IMR-90 (cell line): ENCODE results near the gene DOK6. TPM values are rescaled to one million over a fixed set of nuclear protein-coding genes. Genes with fewer than 3 reads are reported as not detected.

Source experiments
- ATAC-seq: fragments of 200-7000 bp; cut with Tn5 transposase; 2 replicates; pipeline ENCODE4 v1.9.1; 2020; ENCODE audit warnings: low read depth, mild to moderate bottlenecking, moderate library complexity
- BruUV-seq: library from RNA; stranded (reverse); fragments of 400-500 nt; replicated peaks from 2 replicates; lab custom pipeline; 2021; lab: Mats Ljungman, UMichigan
- CTCF ChIA-PET: fragments of 300-600 bp; formaldehyde crosslinking; extraction: SDS; loops from one replicate; lab custom pipeline; 2021; ENCODE audit warnings: antibody characterized with exemption; lab: Yijun Ruan, JAX
- POLR2A ChIA-PET: fragments of 300-600 bp; sonication (Branson Sonifier 250); formaldehyde crosslinking; loops from one replicate; lab custom pipeline; 2022; ENCODE audit warnings: antibody characterized with exemption; ENCODE audit not compliant: unreplicated experiment; lab: Charles Lee
- DNase-seq: peaks from one replicate; pipeline ENCODE4 v3.0.0; 2013
- H2AFZ ChIP-seq: replicated peaks from 2 replicates; pipeline ENCODE3; 2013; ENCODE audit warnings: low read length, mild to moderate bottlenecking; ENCODE audit not compliant: poor library complexity
- H2AK5ac ChIP-seq: 2 replicates; pipeline ENCODE4 v1.6.1; 2013; ENCODE audit warnings: low read depth, low read length, inconsistent platforms
- H2AK9ac ChIP-seq: replicated peaks from 2 replicates; pipeline ENCODE3; 2013; ENCODE audit warnings: mild to moderate bottlenecking, low read depth, low read length, moderate library complexity; ENCODE audit not compliant: poor library complexity
- H2BK120ac ChIP-seq: 2 replicates; pipeline ENCODE4 v1.6.1; 2013; ENCODE audit warnings: low read depth, low read length, inconsistent platforms
- H2BK15ac ChIP-seq: 3 replicates; pipeline ENCODE4 v1.6.1; 2013; ENCODE audit warnings: low read depth, low read length, inconsistent platforms
- H2BK20ac ChIP-seq: 2 replicates; pipeline ENCODE4 v1.6.1; 2013; ENCODE audit warnings: low read depth, mild to moderate bottlenecking, inconsistent platforms, low read length, moderate library complexity
- H2BK5ac ChIP-seq: 2 replicates; pipeline ENCODE4 v1.6.1; 2013; ENCODE audit warnings: mild to moderate bottlenecking, low read depth, low read length, inconsistent platforms; ENCODE audit not compliant: poor library complexity, severe bottlenecking
- H3K14ac ChIP-seq: replicated peaks from 2 replicates; pipeline ENCODE4 v1.6.1; 2013; ENCODE audit warnings: low read depth, low read length, inconsistent platforms
- H3K18ac ChIP-seq: 2 replicates; pipeline ENCODE4 v1.6.1; 2013; ENCODE audit warnings: low read depth, low read length, control low read depth
- H3K23ac ChIP-seq: 2 replicates; pipeline ENCODE4 v1.6.1; 2013; ENCODE audit warnings: low read depth, low read length, inconsistent platforms
- H3K27ac ChIP-seq: 2 replicates; pipeline ENCODE4 v1.5.1; 2013; ENCODE audit warnings: mild to moderate bottlenecking, control low read depth, low read length; ENCODE audit not compliant: insufficient read depth
- H3K27me3 ChIP-seq: 2 replicates; pipeline ENCODE4 v1.6.1; 2013; ENCODE audit warnings: low read length; ENCODE audit not compliant: control insufficient read depth, insufficient read depth
- H3K36me3 ChIP-seq: 2 replicates; pipeline ENCODE4 v1.6.1; 2013; ENCODE audit warnings: low read length, mixed read lengths; ENCODE audit not compliant: control insufficient read depth, insufficient read depth
- H3K4ac ChIP-seq: 2 replicates; pipeline ENCODE4 v1.6.1; 2013; ENCODE audit warnings: low read depth, low read length, inconsistent platforms
- H3K4me1 ChIP-seq: 2 replicates; pipeline ENCODE4 v1.6.1; 2013; ENCODE audit warnings: low read length, mixed read lengths; ENCODE audit not compliant: control insufficient read depth, insufficient read depth
- H3K4me2 ChIP-seq: 2 replicates; pipeline ENCODE4 v1.6.1; 2013; ENCODE audit warnings: low read depth, mild to moderate bottlenecking, control low read depth, low read length, moderate library complexity
- H3K4me3 ChIP-seq: 2 replicates; pipeline ENCODE4 v1.5.1; 2013; ENCODE audit warnings: low read depth, mild to moderate bottlenecking, control low read depth, low read length, moderate library complexity; ENCODE audit not compliant: insufficient read depth
- H3K56ac ChIP-seq: 2 replicates; pipeline ENCODE4 v1.6.1; 2013; ENCODE audit warnings: low read length, inconsistent platforms; ENCODE audit not compliant: insufficient read depth; ENCODE audit errors: extremely low read depth
- H3K79me1 ChIP-seq, 2 experiments: 2 replicates each; pipeline ENCODE4 v1.6.1; 2013; ENCODE audit warnings: low read length in 2 of 2, inconsistent platforms in 1 of 2, low read depth in 1 of 2
- H3K9ac ChIP-seq: 2 replicates; pipeline ENCODE4 v1.6.1; 2013; ENCODE audit warnings: low read depth, low read length, control low read depth
- H3K9me1 ChIP-seq: 2 replicates; pipeline ENCODE4 v1.6.1; 2013; ENCODE audit warnings: low read length, inconsistent platforms; ENCODE audit not compliant: insufficient read depth
- H3K9me3 ChIP-seq: 2 replicates; pipeline ENCODE4 v1.6.1; 2013; ENCODE audit warnings: low read length; ENCODE audit not compliant: control insufficient read depth, insufficient read depth
- H4K20me1 ChIP-seq: 2 replicates; pipeline ENCODE4 v1.6.1; 2013; ENCODE audit warnings: low read length, inconsistent platforms; ENCODE audit not compliant: insufficient read depth
- H4K5ac ChIP-seq: 2 replicates; pipeline ENCODE4 v1.6.1; 2013; ENCODE audit warnings: mild to moderate bottlenecking, low read depth, low read length, control low read depth
- H4K8ac ChIP-seq, 2 experiments: 2 replicates each; pipeline ENCODE4 v1.6.1; 2013; ENCODE audit warnings: low read depth in 2 of 2, low read length in 2 of 2, control low read depth in 1 of 2, inconsistent platforms in 1 of 2
- H4K91ac ChIP-seq: 2 replicates; pipeline ENCODE4 v1.6.1; 2013; ENCODE audit warnings: low read depth, low read length, inconsistent platforms; ENCODE audit not compliant: insufficient read depth
- BHLHE40 ChIP-seq: fragments of 150-350 bp; IDR thresholded peaks from 2 replicates; pipeline ENCODE4 v1.6.1; 2016; ENCODE audit warnings: mild to moderate bottlenecking, low read depth, low read length
- CEBPB ChIP-seq: IDR thresholded peaks from 2 replicates; pipeline ENCODE4 v1.6.1; 2012; ENCODE audit warnings: low read depth, low read length, improper control_type of control experiment
- CHD1 ChIP-seq: IDR thresholded peaks from 2 replicates; pipeline ENCODE4 v1.6.1; 2012; ENCODE audit warnings: low read depth, low read length, improper control_type of control experiment
- FOS ChIP-seq: fragments of 150-350 bp; IDR thresholded peaks from 2 replicates; pipeline ENCODE4 v1.6.1; 2016; ENCODE audit warnings: low read depth, low read length
- MAFK ChIP-seq: IDR thresholded peaks from 2 replicates; pipeline ENCODE4 v1.6.1; 2012; ENCODE audit warnings: low read depth, low read length, improper control_type of control experiment
- MAZ ChIP-seq: IDR thresholded peaks from 2 replicates; pipeline ENCODE4 v1.6.1; 2012; ENCODE audit warnings: low read depth, mild to moderate bottlenecking, low read length, improper control_type of control experiment, moderate library complexity, borderline replicate concordance
- MXI1 ChIP-seq: IDR thresholded peaks from 2 replicates; pipeline ENCODE4 v1.6.1; 2012; ENCODE audit warnings: low read depth, mild to moderate bottlenecking, low read length, moderate library complexity, borderline replicate concordance
- NFE2L2 ChIP-seq: fragments of 150-350 bp; IDR thresholded peaks from 2 replicates; pipeline ENCODE4 v1.6.1; 2016; ENCODE audit warnings: low read depth, mild to moderate bottlenecking, low read length
- POLR2A ChIP-seq: IDR thresholded peaks from 2 replicates; pipeline ENCODE4 v1.6.1; 2012; ENCODE audit warnings: mild to moderate bottlenecking, low read depth, low read length
- RAD21 ChIP-seq: IDR thresholded peaks from 2 replicates; pipeline ENCODE4 v1.6.1; 2012; ENCODE audit warnings: low read length, improper control_type of control experiment
- RCOR1 ChIP-seq: IDR thresholded peaks from 2 replicates; pipeline ENCODE4 v1.6.1; 2012; ENCODE audit warnings: mild to moderate bottlenecking, low read length, improper control_type of control experiment; ENCODE audit not compliant: insufficient replicate concordance
- RFX5 ChIP-seq: IDR thresholded peaks from 2 replicates; pipeline ENCODE4 v1.8.0; 2012; ENCODE audit warnings: low read depth, mild to moderate bottlenecking, low read length, moderate library complexity
- SMC3 ChIP-seq: fragments of 150-350 bp; IDR thresholded peaks from 2 replicates; pipeline ENCODE4 v1.6.1; 2016; ENCODE audit warnings: low read depth, mild to moderate bottlenecking, antibody characterized with exemption, low read length, moderate library complexity
- WGBS, 2 experiments: methylation state at CpG; one replicate each; pipeline versions ENCODE4 v1.1.5 to v1.1.7; 2013; ENCODE audit warnings: missing lambda C conversion rate in 2 of 2; ENCODE audit not compliant: insufficient read length in 1 of 2; ENCODE audit errors: extremely low coverage in 2 of 2; 5-methylcytosine and 5-hydroxymethylcytosine counted together
- dilution Hi-C: fragments of 300-500 bp; cut with HindIII; formaldehyde crosslinking; loops from one replicate; pipeline ENCODE4 v1.14.3; 2018; ENCODE audit warnings: low sequenced_read_pairs; ENCODE audit not compliant: unreplicated experiment
- in situ Hi-C: fragments of 300-500 bp; cut with MboI; formaldehyde crosslinking; loops from 3 replicates; pipeline ENCODE4 v1.14.3; 2019; ENCODE audit warnings: low sequenced_read_pairs, inconsistent platforms, mixed read lengths
- intact Hi-C: fragments of 100-400 bp; cut with micrococcal nuclease; formaldehyde crosslinking; loops from 2 replicates; pipeline ENCODE4 v1.10.0; 2022
- polyA plus RNA-seq, 3 experiments: library from polyadenylated mRNA; depleted of rRNA; stranded (reverse); fragments of >200 nt; gene quantifications; 2 replicates each; pipeline ENCODE4 v1.2.3, GENCODE V29; 2012; ENCODE audit warnings: low replicate concordance in 1 of 3
- total RNA-seq: library from RNA; depleted of rRNA; stranded (reverse); fragments of >200 nt; gene quantifications from 2 replicates; pipeline ENCODE4 v1.2.3, GENCODE V29; 2012
- TF ChIP-seq, protein P1 (sequence below): fragments of 150-350 bp; IDR thresholded peaks from 2 replicates; pipeline ENCODE4 v1.6.1; 2017; ENCODE audit warnings: mild to moderate bottlenecking, antibody characterized with exemption, low read length, low read depth
- TF ChIP-seq, protein P2 (sequence below): conservative IDR thresholded peaks from 2 replicates; pipeline ENCODE4 v1.5.1; 2012; ENCODE audit warnings: mild to moderate bottlenecking, low read depth, low read length, improper control_type of control experiment
- TF ChIP-seq, protein P3 (sequence below): fragments of 150-350 bp; IDR thresholded peaks from 2 replicates; pipeline ENCODE4 v1.6.1; 2016; ENCODE audit warnings: low read depth, mild to moderate bottlenecking, low read length, moderate library complexity, borderline replicate concordance

The DOK6 gene
- total and polyA plus RNA-seq, 2 of the 4 experiments (the other 2 are of a cell fraction) = 1.9 to 2.7 TPM

DNA sequence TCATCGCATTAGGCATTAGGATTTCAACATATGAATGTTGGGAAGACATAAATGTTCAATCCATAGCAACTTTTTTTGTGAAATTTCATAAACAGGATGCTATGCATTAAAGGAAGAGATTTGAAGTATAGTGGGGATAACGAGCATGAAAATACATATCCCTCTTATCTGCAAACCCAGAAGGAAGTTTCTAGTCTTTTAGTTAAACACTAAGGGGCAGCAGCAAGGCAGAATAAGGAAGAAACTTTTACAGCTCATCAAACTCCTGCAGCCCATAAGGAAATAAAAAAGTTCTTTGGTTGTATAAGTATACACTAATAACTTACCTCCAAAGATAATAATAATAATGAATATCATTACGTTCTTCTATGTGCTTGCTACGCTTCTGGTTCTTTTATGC is 465.5 kb downstream of the DOK6 start:
- Histone ChIP-seq H3K18ac (no peak overlapping the region), H3K4ac (no peak overlapping the region), H3K36me3 (no peaks in the 10 kb centered on the region), H4K5ac (no peak overlapping the region), H2BK120ac (no peak overlapping the region), H2AFZ (no peak overlapping the region), H3K9ac (no peak overlapping the region), H3K27me3 (no peaks in the 10 kb centered on the region), H2BK20ac (no peak overlapping the region), H3K14ac (no peak overlapping the region), H3K23ac (no peak overlapping the region), H3K79me1 (no peaks in the 10 kb centered on the region), H3K27ac (no peak overlapping the region), H3K4me3 (no peak overlapping the region), H2BK15ac (no peak overlapping the region), H3K56ac (no peak overlapping the region), H4K91ac (no peak overlapping the region), H4K8ac (no peak overlapping the region), H2AK5ac (no peak overlapping the region), H2AK9ac (no peak overlapping the region), H3K9me3 (no peaks in the 10 kb centered on the region), H4K20me1 (no peaks in the 10 kb centered on the region), H2BK5ac (no peak overlapping the region), H3K4me1 (no peaks in the 10 kb centered on the region), H3K4me2 (no peak overlapping the region), H3K9me1 (no peaks in the 10 kb centered on the region)
- TF ChIP-seq FOS = no peak
- TF ChIP-seq CHD1 = no peak
- TF ChIP-seq, protein P1, sequence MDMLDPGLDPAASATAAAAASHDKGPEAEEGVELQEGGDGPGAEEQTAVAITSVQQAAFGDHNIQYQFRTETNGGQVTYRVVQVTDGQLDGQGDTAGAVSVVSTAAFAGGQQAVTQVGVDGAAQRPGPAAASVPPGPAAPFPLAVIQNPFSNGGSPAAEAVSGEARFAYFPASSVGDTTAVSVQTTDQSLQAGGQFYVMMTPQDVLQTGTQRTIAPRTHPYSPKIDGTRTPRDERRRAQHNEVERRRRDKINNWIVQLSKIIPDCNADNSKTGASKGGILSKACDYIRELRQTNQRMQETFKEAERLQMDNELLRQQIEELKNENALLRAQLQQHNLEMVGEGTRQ = no peak
- TF ChIP-seq, protein P2, sequence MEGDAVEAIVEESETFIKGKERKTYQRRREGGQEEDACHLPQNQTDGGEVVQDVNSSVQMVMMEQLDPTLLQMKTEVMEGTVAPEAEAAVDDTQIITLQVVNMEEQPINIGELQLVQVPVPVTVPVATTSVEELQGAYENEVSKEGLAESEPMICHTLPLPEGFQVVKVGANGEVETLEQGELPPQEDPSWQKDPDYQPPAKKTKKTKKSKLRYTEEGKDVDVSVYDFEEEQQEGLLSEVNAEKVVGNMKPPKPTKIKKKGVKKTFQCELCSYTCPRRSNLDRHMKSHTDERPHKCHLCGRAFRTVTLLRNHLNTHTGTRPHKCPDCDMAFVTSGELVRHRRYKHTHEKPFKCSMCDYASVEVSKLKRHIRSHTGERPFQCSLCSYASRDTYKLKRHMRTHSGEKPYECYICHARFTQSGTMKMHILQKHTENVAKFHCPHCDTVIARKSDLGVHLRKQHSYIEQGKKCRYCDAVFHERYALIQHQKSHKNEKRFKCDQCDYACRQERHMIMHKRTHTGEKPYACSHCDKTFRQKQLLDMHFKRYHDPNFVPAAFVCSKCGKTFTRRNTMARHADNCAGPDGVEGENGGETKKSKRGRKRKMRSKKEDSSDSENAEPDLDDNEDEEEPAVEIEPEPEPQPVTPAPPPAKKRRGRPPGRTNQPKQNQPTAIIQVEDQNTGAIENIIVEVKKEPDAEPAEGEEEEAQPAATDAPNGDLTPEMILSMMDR = no peak
- no peak for TF ChIP-seq SMC3
- TF ChIP-seq RCOR1 = no peak
- TF ChIP-seq RFX5 = no peak
- no peak for TF ChIP-seq MXI1
- no peak for TF ChIP-seq NFE2L2
- TF ChIP-seq MAFK = no peak
- no peak for TF ChIP-seq RAD21
- TF ChIP-seq BHLHE40 = no peak
- TF ChIP-seq, protein P3, sequence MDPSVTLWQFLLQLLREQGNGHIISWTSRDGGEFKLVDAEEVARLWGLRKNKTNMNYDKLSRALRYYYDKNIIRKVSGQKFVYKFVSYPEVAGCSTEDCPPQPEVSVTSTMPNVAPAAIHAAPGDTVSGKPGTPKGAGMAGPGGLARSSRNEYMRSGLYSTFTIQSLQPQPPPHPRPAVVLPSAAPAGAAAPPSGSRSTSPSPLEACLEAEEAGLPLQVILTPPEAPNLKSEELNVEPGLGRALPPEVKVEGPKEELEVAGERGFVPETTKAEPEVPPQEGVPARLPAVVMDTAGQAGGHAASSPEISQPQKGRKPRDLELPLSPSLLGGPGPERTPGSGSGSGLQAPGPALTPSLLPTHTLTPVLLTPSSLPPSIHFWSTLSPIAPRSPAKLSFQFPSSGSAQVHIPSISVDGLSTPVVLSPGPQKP = no peak
- TF ChIP-seq MAZ = no peak
- no peak for TF ChIP-seq POLR2A
- no peak for TF ChIP-seq CEBPB
- in situ Hi-C loops = no loop called here
- CTCF ChIA-PET = no interaction called here
- POLR2A ChIA-PET = no interaction called here
- BruUV-seq = no TSS peak
- DNase-seq = no peak
- intact Hi-C loops = loop anchor here (10.0 kb wide), 1 partner anchor 471 kb away; no protein-coding TSS in a partner anchor
- no CpG with 5 or more reads among the region's 4 CpGs for WGBS, 2 experiments
- dilution Hi-C loops = no loop called here
- no peak for ATAC-seq
